ENCODE results near the gene ATG3.

- no peak for TF ChIP-seq POLR2A (IDR thresholded peaks at IDR 0.05)
- TF ChIP-seq, protein P1, sequence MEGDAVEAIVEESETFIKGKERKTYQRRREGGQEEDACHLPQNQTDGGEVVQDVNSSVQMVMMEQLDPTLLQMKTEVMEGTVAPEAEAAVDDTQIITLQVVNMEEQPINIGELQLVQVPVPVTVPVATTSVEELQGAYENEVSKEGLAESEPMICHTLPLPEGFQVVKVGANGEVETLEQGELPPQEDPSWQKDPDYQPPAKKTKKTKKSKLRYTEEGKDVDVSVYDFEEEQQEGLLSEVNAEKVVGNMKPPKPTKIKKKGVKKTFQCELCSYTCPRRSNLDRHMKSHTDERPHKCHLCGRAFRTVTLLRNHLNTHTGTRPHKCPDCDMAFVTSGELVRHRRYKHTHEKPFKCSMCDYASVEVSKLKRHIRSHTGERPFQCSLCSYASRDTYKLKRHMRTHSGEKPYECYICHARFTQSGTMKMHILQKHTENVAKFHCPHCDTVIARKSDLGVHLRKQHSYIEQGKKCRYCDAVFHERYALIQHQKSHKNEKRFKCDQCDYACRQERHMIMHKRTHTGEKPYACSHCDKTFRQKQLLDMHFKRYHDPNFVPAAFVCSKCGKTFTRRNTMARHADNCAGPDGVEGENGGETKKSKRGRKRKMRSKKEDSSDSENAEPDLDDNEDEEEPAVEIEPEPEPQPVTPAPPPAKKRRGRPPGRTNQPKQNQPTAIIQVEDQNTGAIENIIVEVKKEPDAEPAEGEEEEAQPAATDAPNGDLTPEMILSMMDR (IDR thresholded peaks at IDR 0.05): no peak
- no peak for TF ChIP-seq POLR2AphosphoS5 (IDR thresholded peaks at IDR 0.05)
- TF ChIP-seq EP300 (IDR thresholded peaks at IDR 0.05; ENCODE audit: low read depth): no peak
Observed at GRCh38 chr3:112546216-112546759, 15.5 kb downstream of the ATG3 start.

Measured in transverse colon (tissue), 4 donors.